ENCODE data around the gene MPV17.

GRCh38 chr2:27265536-27265870 is 57.4 kb downstream of the MPV17 start:
- no peak for TF ChIP-seq POLR2A (IDR thresholded peaks at IDR 0.05)
- no peak for TF ChIP-seq CTCF (IDR thresholded peaks at IDR 0.05)

Measured in breast epithelium (tissue), 3 donors.